Caco-2 (cell line): ENCODE data around the gene NT5C1B. TPM values are rescaled to one million over a fixed set of nuclear protein-coding genes. Genes with fewer than 3 reads are reported as not detected.

ENCODE experiments used
- BruUV-seq: library from RNA; stranded (reverse); fragments of 400-500 nt; replicated peaks from 2 replicates; lab custom pipeline; 2021; lab: Mats Ljungman, UMichigan
- CTCF ChIA-PET: fragments of 300-600 bp; sonication (Branson Sonifier 250); formaldehyde crosslinking; loops from one replicate; lab custom pipeline; 2022; ENCODE audit warnings: antibody characterized with exemption; lab: Charles Lee
- POLR2A ChIA-PET: fragments of 300-600 bp; sonication (Branson Sonifier 250); formaldehyde crosslinking; loops from one replicate; lab custom pipeline; 2022; ENCODE audit warnings: antibody characterized with exemption; lab: Charles Lee
- DNase-seq, 2 experiments: peaks; one replicate each; pipeline versions ENCODE4 v3.0.0 to v3.0.0-alpha.2; 2020 to 2022
- H3K27me3 ChIP-seq: replicated peaks from 2 replicates; pipeline ENCODE4 v1.6.0; 2011; ENCODE audit warnings: low read length; ENCODE audit not compliant: control insufficient read depth, insufficient read depth
- H3K36me3 ChIP-seq: 2 replicates; pipeline ENCODE4 v1.5.1; 2011; ENCODE audit warnings: low read length; ENCODE audit not compliant: control insufficient read depth, insufficient read depth
- H3K4me1 ChIP-seq: fragments of 250-450 bp; sonication (Bioruptor Pico); 2 replicates; pipeline ENCODE4 v1.5.1; 2020; ENCODE audit warnings: mild to moderate bottlenecking
- H3K4me3 ChIP-seq: 2 replicates; pipeline ENCODE4 v1.5.1; 2011; ENCODE audit warnings: low read depth, mild to moderate bottlenecking, control low read depth, low read length
- H3K9me3 ChIP-seq: fragments of 250-450 bp; sonication (Bioruptor Pico); 2 replicates; pipeline ENCODE4 v1.5.1; 2020; ENCODE audit warnings: mild to moderate bottlenecking, moderate library complexity
- H3K27ac Mint-ChIP-seq: one replicate; pipeline ENCODE4 v1.8.0; 2022; ENCODE audit warnings: mixed read lengths; ENCODE audit not compliant: unreplicated experiment
- H3K27me3 Mint-ChIP-seq: one replicate; pipeline ENCODE4 v1.8.0; 2022; ENCODE audit warnings: mixed read lengths; ENCODE audit not compliant: insufficient read depth, unreplicated experiment
- H3K36me3 Mint-ChIP-seq: one replicate; pipeline ENCODE4 v1.8.0; 2022; ENCODE audit warnings: mild to moderate bottlenecking, mixed read lengths; ENCODE audit not compliant: insufficient read depth, unreplicated experiment
- H3K4me1 Mint-ChIP-seq: one replicate; pipeline ENCODE4 v1.8.0; 2022; ENCODE audit warnings: low read depth, mixed read lengths; ENCODE audit not compliant: unreplicated experiment
- H3K4me3 Mint-ChIP-seq: one replicate; pipeline ENCODE4 v1.8.0; 2022; ENCODE audit warnings: mild to moderate bottlenecking, moderate library complexity, mixed read lengths; ENCODE audit not compliant: unreplicated experiment
- H3K9me3 Mint-ChIP-seq: one replicate; pipeline ENCODE4 v1.8.0; 2022; ENCODE audit warnings: mixed read lengths; ENCODE audit not compliant: unreplicated experiment
- CTCF ChIP-seq, 2 experiments: fragments of 200-600 bp in 1 of 2; IDR thresholded peaks; 1 replicate in 1 of 2; 2 replicates in 1 of 2; pipeline versions ENCODE4 v1.5.1 to v1.8.0; 2011 to 2022; ENCODE audit warnings: antibody characterized with exemption in 1 of 2, control low read depth in 1 of 2, inconsistent platforms in 1 of 2, low read depth in 1 of 2, low read length in 1 of 2, mild to moderate bottlenecking in 1 of 2, moderate library complexity in 1 of 2; ENCODE audit not compliant: insufficient read depth in 1 of 2, severe bottlenecking in 1 of 2, unreplicated experiment in 1 of 2
- intact Hi-C: fragments of 100-400 bp; cut with micrococcal nuclease; formaldehyde crosslinking; loops from one replicate; pipeline ENCODE4 v1.10.0; 2022; ENCODE audit not compliant: unreplicated experiment
- total RNA-seq: library from RNA; stranded (reverse); gene quantifications from 2 replicates; pipeline ENCODE4 v1.2.3, GENCODE V29; 2022

Gene NT5C1B
- total RNA-seq, 1 experiment from 2014 or later, result not detected

- POLR2A ChIA-PET, result no interaction called here
- Histone ChIP-seq H3K4me1 (no peaks in the 10 kb centered on the region), H3K36me3 (no peaks in the 10 kb centered on the region), H3K9me3 (no peaks in the 10 kb centered on the region), H3K4me3 (no peak overlapping the region), H3K27me3 (no peaks in the 10 kb centered on the region)
- peaks cover 5% of the 10 kb centered on the region for H3K27me3 Mint-ChIP-seq
- no peaks in the 10 kb centered on the region for H3K4me1 Mint-ChIP-seq
- BruUV-seq, result no TSS peak
- H3K27ac Mint-ChIP-seq, result no peak overlapping the region
- no peaks in the 10 kb centered on the region for H3K36me3 Mint-ChIP-seq
- intact Hi-C loops, result no loop called here
- TF ChIP-seq CTCF (IDR thresholded peaks at IDR 0.05; ENCODE audit: insufficient read depth in 1 of 2, low read depth in 1 of 2, low read length in 1 of 2, severe bottlenecking in 1 of 2, unreplicated experiment in 1 of 2), result no peak
- H3K4me3 Mint-ChIP-seq, result no peak overlapping the region
- no peak for DNase-seq
- no peaks in the 10 kb centered on the region for H3K9me3 Mint-ChIP-seq
- CTCF ChIA-PET, result interaction anchor here (0.5 kb wide), 1 partner anchor 81 kb away, joined by 4 read pairs; no protein-coding TSS in a partner anchor
Observed at GRCh38 chr2:18602298-18602697, 12.9 kb upstream of the NT5C1B start.

GRCh38 chr2:18600255-18600613 is 10.9 kb upstream of the NT5C1B start:
- H3K9me3 ChIP-seq, result no peaks in the 10 kb centered on the region
- intact Hi-C loops, result no loop called here
- no peaks in the 10 kb centered on the region for H3K9me3 Mint-ChIP-seq
- DNase-seq, result no peak
- H3K36me3 Mint-ChIP-seq, result no peaks in the 10 kb centered on the region
- ChIA-PET POLR2A (no interaction called here), CTCF (no interaction called here)
- H3K27me3 ChIP-seq, result no peaks in the 10 kb centered on the region
- TF ChIP-seq CTCF (IDR thresholded peaks at IDR 0.05; ENCODE audit: insufficient read depth in 1 of 2, low read depth in 1 of 2, low read length in 1 of 2, severe bottlenecking in 1 of 2, unreplicated experiment in 1 of 2), result no peak
- no TSS peak for BruUV-seq
- no peaks in the 10 kb centered on the region for H3K27me3 Mint-ChIP-seq
- no peak overlapping the region for H3K4me3 ChIP-seq
- no peaks in the 10 kb centered on the region for H3K36me3 ChIP-seq
- no peak overlapping the region for H3K4me3 Mint-ChIP-seq
- no peaks in the 10 kb centered on the region for H3K4me1 Mint-ChIP-seq
- no peaks in the 10 kb centered on the region for H3K4me1 ChIP-seq
- no peak overlapping the region for H3K27ac Mint-ChIP-seq

GRCh38 chr2:18599509-18600254 is 10.3 kb upstream of the NT5C1B start:
- POLR2A ChIA-PET, result no interaction called here
- Histone ChIP-seq H3K4me1 (no peaks in the 10 kb centered on the region), H3K9me3 (no peaks in the 10 kb centered on the region), H3K27me3 (no peaks in the 10 kb centered on the region), H3K36me3 (no peaks in the 10 kb centered on the region), H3K4me3 (no peak overlapping the region)
- Mint-ChIP-seq H3K4me1 (no peaks in the 10 kb centered on the region), H3K27ac (no peak overlapping the region), H3K9me3 (no peaks in the 10 kb centered on the region), H3K36me3 (no peaks in the 10 kb centered on the region), H3K4me3 (no peak overlapping the region), H3K27me3 (no peaks in the 10 kb centered on the region)
- CTCF ChIA-PET, result no interaction called here
- BruUV-seq, result no TSS peak
- intact Hi-C loops, result no loop called here
- TF ChIP-seq CTCF (IDR thresholded peaks at IDR 0.05; ENCODE audit: insufficient read depth in 1 of 2, low read depth in 1 of 2, low read length in 1 of 2, severe bottlenecking in 1 of 2, unreplicated experiment in 1 of 2), result no peak
- no peak for DNase-seq
